H1 (cell line): ENCODE results near the gene SLC6A6. TPM values are rescaled to one million over a fixed set of nuclear protein-coding genes. Genes with fewer than 3 reads are reported as not detected.

Experiments used
- CTCF ChIA-PET: fragments of 300-600 bp; sonication (Branson Sonifier 250); formaldehyde crosslinking; loops from one replicate; lab custom pipeline; 2021; ENCODE audit not compliant: partially characterized antibody; lab: Charles Lee
- POLR2A ChIA-PET: fragments of 300-600 bp; sonication (Branson Sonifier 250); formaldehyde crosslinking; loops from one replicate; lab custom pipeline; 2021; ENCODE audit warnings: inconsistent platforms; ENCODE audit not compliant: partially characterized antibody; lab: Charles Lee
- DNase-seq, 2 experiments: peaks; one replicate each; pipeline versions ENCODE4 v3.0.0 to v3.0.0-alpha.2; 2010 to 2022; ENCODE audit warnings: low spot score in 2 of 2, low read depth in 1 of 2, mixed read lengths in 1 of 2
- FAIRE-seq: peaks from 2 replicates; lab custom pipeline; 2011; peaks lifted over from hg19 to GRCh38; lab: Jason Lieb, UNC
- H2AFZ ChIP-seq: 2 replicates; pipeline ENCODE4 v1.8.1; 2012; ENCODE audit warnings: low read length, inconsistent platforms
- H2AK5ac ChIP-seq: 2 replicates; pipeline ENCODE4 v1.6.1; 2013; ENCODE audit warnings: low read depth, low read length
- H2BK120ac ChIP-seq: replicated peaks from 2 replicates; pipeline ENCODE3; 2013; ENCODE audit warnings: low read depth, low read length, inconsistent platforms
- H2BK12ac ChIP-seq: 2 replicates; pipeline ENCODE4 v1.6.1; 2013; ENCODE audit warnings: low read depth, low read length
- H2BK15ac ChIP-seq: 2 replicates; pipeline ENCODE4 v1.6.1; 2013; ENCODE audit warnings: low read length
- H2BK20ac ChIP-seq: 2 replicates; pipeline ENCODE4 v1.6.1; 2013; ENCODE audit warnings: low read length
- H2BK5ac ChIP-seq: 2 replicates; pipeline ENCODE4 v1.6.1; 2013; ENCODE audit warnings: low read depth, low read length
- H3K14ac ChIP-seq: 2 replicates; pipeline ENCODE4 v1.6.1; 2013; ENCODE audit warnings: inconsistent platforms; ENCODE audit not compliant: insufficient read length
- H3K18ac ChIP-seq: 2 replicates; pipeline ENCODE4 v1.6.1; 2013; ENCODE audit warnings: low read length; ENCODE audit errors: extremely low read depth
- H3K23ac ChIP-seq: 2 replicates; pipeline ENCODE4 v1.6.1; 2013; ENCODE audit warnings: inconsistent platforms; ENCODE audit not compliant: insufficient read length
- H3K23me2 ChIP-seq: 2 replicates; pipeline ENCODE4 v1.6.1; 2013; ENCODE audit warnings: low read depth, low read length
- H3K27ac ChIP-seq: 2 replicates; pipeline ENCODE4 v1.6.1; 2011; ENCODE audit warnings: low read depth, low read length, inconsistent platforms
- H3K27me3 ChIP-seq, 4 experiments: replicated peaks in 1 of 4; 1 replicate in 1 of 4; 2 replicates in 3 of 4; pipeline versions ENCODE4 v1.6.1 to v1.8.1; 2011 to 2013; ENCODE audit warnings: low read length in 3 of 4, mild to moderate bottlenecking in 3 of 4, inconsistent platforms in 2 of 4, mixed read lengths in 2 of 4, moderate library complexity in 1 of 4; ENCODE audit not compliant: control insufficient read depth in 3 of 4, insufficient read depth in 3 of 4; ENCODE audit errors: extremely low read depth in 1 of 4
- H3K36me3 ChIP-seq, 4 experiments: 2 replicates each; pipeline versions ENCODE4 v1.6.1 to v1.8.1; 2011 to 2013; ENCODE audit warnings: mild to moderate bottlenecking in 4 of 4, low read length in 3 of 4, moderate library complexity in 2 of 4, control low read depth in 1 of 4, inconsistent platforms in 1 of 4; ENCODE audit not compliant: insufficient read depth in 4 of 4, control insufficient read depth in 2 of 4
- H3K4ac ChIP-seq: replicated peaks from 2 replicates; pipeline ENCODE3; 2013; ENCODE audit warnings: low read length, low read depth, mixed read lengths, inconsistent platforms; ENCODE audit not compliant: insufficient read length
- H3K4me1 ChIP-seq, 4 experiments: replicated peaks in 1 of 4; 1 replicate in 1 of 4; 2 replicates in 3 of 4; pipeline versions ENCODE4 v1.6.1 to v1.8.1; 2011 to 2013; ENCODE audit warnings: low read length in 3 of 4, inconsistent platforms in 2 of 4, mixed read lengths in 1 of 4; ENCODE audit not compliant: insufficient read depth in 4 of 4, control insufficient read depth in 3 of 4
- H3K4me2 ChIP-seq, 2 experiments: 2 replicates each; pipeline versions ENCODE4 v1.6.1 to v1.8.1; 2011 to 2013; ENCODE audit warnings: low read depth in 2 of 2, low read length in 2 of 2, control low read depth in 1 of 2, inconsistent platforms in 1 of 2, mild to moderate bottlenecking in 1 of 2; ENCODE audit not compliant: insufficient read depth in 1 of 2
- H3K4me3 ChIP-seq, 4 experiments: fragments of 200-600, 300-600 bp in 1 of 4; sonication (generic), shearing (Covaris generic), sonication (Bioruptor Twin) in 1 of 4; 2 replicates each; pipeline versions ENCODE4 v1.5.1 to v1.8.1; 2011 to 2016; ENCODE audit warnings: low read length in 4 of 4, low read depth in 3 of 4, control low read depth in 2 of 4, inconsistent platforms in 2 of 4, mild to moderate bottlenecking in 2 of 4, mixed read lengths in 1 of 4, moderate library complexity in 1 of 4; ENCODE audit not compliant: insufficient read depth in 2 of 4; ENCODE audit errors: extremely low read depth in 1 of 4
- H3K56ac ChIP-seq: replicated peaks from 2 replicates; pipeline ENCODE3; 2013; ENCODE audit warnings: low read depth, mild to moderate bottlenecking, mixed read lengths, low read length, inconsistent platforms; ENCODE audit not compliant: insufficient read length
- H3K79me1 ChIP-seq: 2 replicates; pipeline ENCODE4 v1.6.1; 2013; ENCODE audit warnings: low read depth, low read length, control low read depth
- H3K79me2 ChIP-seq, 2 experiments: 2 replicates each; pipeline versions ENCODE4 v1.6.1 to v1.8.1; 2012 to 2013; ENCODE audit warnings: low read length in 2 of 2, mild to moderate bottlenecking in 2 of 2, inconsistent platforms in 1 of 2; ENCODE audit not compliant: insufficient read depth in 2 of 2, control insufficient read depth in 1 of 2
- H3K9ac ChIP-seq, 4 experiments: replicated peaks in 1 of 4; 1 replicate in 1 of 4; 2 replicates in 3 of 4; pipeline versions ENCODE4 v1.6.1 to v1.8.1; 2011 to 2013; ENCODE audit warnings: low read depth in 3 of 4, low read length in 3 of 4, control low read depth in 2 of 4, mild to moderate bottlenecking in 2 of 4, moderate library complexity in 2 of 4, inconsistent platforms in 1 of 4; ENCODE audit errors: extremely low read depth in 1 of 4
- H3K9me3 ChIP-seq, 2 experiments: 2 replicates each; pipeline versions ENCODE4 v1.6.1 to v1.8.1; 2012 to 2013; ENCODE audit warnings: mild to moderate bottlenecking in 2 of 2, moderate library complexity in 2 of 2, control low read depth in 1 of 2, inconsistent platforms in 1 of 2, low read depth in 1 of 2, low read length in 1 of 2, mixed read lengths in 1 of 2; ENCODE audit not compliant: insufficient read depth in 2 of 2
- H4K20me1 ChIP-seq, 2 experiments: replicated peaks in 1 of 2; 2 replicates each; pipeline versions ENCODE3 to v1.8.1; 2011 to 2013; ENCODE audit warnings: inconsistent platforms in 2 of 2, low read length in 2 of 2, mild to moderate bottlenecking in 1 of 2; ENCODE audit not compliant: insufficient read depth in 2 of 2, control insufficient read depth in 1 of 2
- H4K5ac ChIP-seq: 2 replicates; pipeline ENCODE4 v1.6.1; 2013; ENCODE audit warnings: low read length, low read depth, mixed read lengths, inconsistent platforms; ENCODE audit not compliant: insufficient read length
- H4K8ac ChIP-seq: 2 replicates; pipeline ENCODE4 v1.8.0; 2013; ENCODE audit warnings: mild to moderate bottlenecking, moderate library complexity, low read length, inconsistent platforms; ENCODE audit not compliant: insufficient read depth; ENCODE audit errors: extremely low read depth
- H4K91ac ChIP-seq: replicated peaks from 2 replicates; pipeline ENCODE3; 2013; ENCODE audit warnings: low read length, mixed read lengths, inconsistent platforms; ENCODE audit not compliant: insufficient read length
- JUND ChIP-seq: IDR thresholded peaks from 2 replicates; pipeline ENCODE4 v1.6.1; 2011; ENCODE audit warnings: mild to moderate bottlenecking, improper control_type of control experiment, low read length
- RFX5 ChIP-seq: IDR thresholded peaks from 2 replicates; pipeline ENCODE4 v1.6.1; 2011; ENCODE audit warnings: low read depth, low read length, improper control_type of control experiment, borderline replicate concordance
- TCF12 ChIP-seq: IDR thresholded peaks from 2 replicates; pipeline ENCODE4 v1.6.1; 2011; ENCODE audit warnings: low read depth, mild to moderate bottlenecking, low read length
- WGBS, 2 experiments: shearing (Covaris generic) in 1 of 2; methylation state at CpG; one replicate each; pipeline versions ENCODE4 v1.1.6 to v1.1.7; 2013 to 2015; ENCODE audit warnings: low lambda C conversion rate in 2 of 2, mixed read lengths in 2 of 2, inconsistent platforms in 1 of 2, low coverage in 1 of 2, missing lambda C conversion rate in 1 of 2; ENCODE audit not compliant: insufficient replicate concordance in 2 of 2, insufficient coverage in 1 of 2, insufficient read length in 1 of 2; ENCODE audit errors: extremely low coverage in 1 of 2, missing lambda C conversion rate in 1 of 2; 5-methylcytosine and 5-hydroxymethylcytosine counted together
- polyA plus RNA-seq, 7 experiments: library from polyadenylated mRNA; depleted of rRNA in 3 of 7; stranded (reverse) in 5 of 7; unstranded in 2 of 7; fragments of >200 nt in 5 of 7; fragments of 200-250 nt in 2 of 7; gene quantifications; 1 replicate in 5 of 7; 2 replicates in 1 of 7; 4 replicates in 1 of 7; pipeline versions ENCODE4 v1.2.1 to v1.2.3, GENCODE V29; 2011 to 2013; ENCODE audit warnings: missing spikeins in 2 of 7, mixed read lengths in 2 of 7
- total RNA-seq: library from RNA; stranded (reverse); fragmentation: NEBNext Ultra II Directional; extraction: Animal tissue kit (Norgen Biotek cat#: 25700); gene quantifications from 2 replicates; pipeline ENCODE4 v1.2.1, GENCODE V29; 2021

The SLC6A6 gene
- total and polyA plus RNA-seq, 2 of the 8 experiments (the other 6 are each of a cell fraction or from before 2014, with no cell fraction given): 66.2 to 144 TPM

DNA sequence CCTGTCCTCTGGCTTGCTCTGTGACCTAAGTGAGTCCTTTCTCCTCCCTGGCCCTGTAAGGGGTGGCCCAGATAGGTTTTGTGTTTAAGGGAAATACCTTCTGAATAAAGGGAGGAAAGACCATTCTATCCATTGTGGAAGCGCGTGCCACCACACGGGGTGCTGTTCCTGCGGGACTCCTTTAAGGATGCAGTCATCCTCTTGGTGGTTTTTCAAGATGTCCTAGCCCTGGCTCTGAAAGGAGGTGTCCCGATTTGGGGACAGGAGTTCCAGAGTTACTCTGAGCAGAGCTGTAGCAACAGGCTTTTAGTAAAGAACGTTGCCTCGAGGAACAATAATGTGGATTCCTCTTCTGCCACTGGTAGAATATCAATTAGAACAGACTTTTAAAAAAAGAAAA, 9.6 kb downstream of the SLC6A6 start:
- no peak overlapping the region for H2BK120ac ChIP-seq
- no peak overlapping the region for H3K4me3 ChIP-seq
- no peak overlapping the region for H2BK12ac ChIP-seq
- H2BK15ac ChIP-seq: no peak overlapping the region; the same call in 1 of the 2 replicates
- ChIA-PET POLR2A (interaction anchor here (0.9 to 3.2 kb wide), 5 partner anchors 8 to 42 kb away, joined by 3 to 24 read pairs (median 8); partner anchors contain the start of gene SLC6A6), CTCF (interaction anchor here (0.5 to 3.4 kb wide), 27 partner anchors 9 to 209 kb away, joined by 3 to 16 read pairs (median 3); no protein-coding TSS in a partner anchor)
- FAIRE-seq: no peak
- 0 out of 2 replicates have a peak overlapping the region, but pooled peaks have one; percentile 13 for H2BK20ac ChIP-seq
- H2AK5ac ChIP-seq: peak overlapping the region; percentile 80
- no peak overlapping the region for H3K9ac ChIP-seq
- peaks cover 12 to 46% of the 10 kb centered on the region in 2 experiments for H4K20me1 ChIP-seq
- no peak overlapping the region for H3K4ac ChIP-seq
- DNase-seq: peak in 1 of 2 experiments; percentile 60
- no peak overlapping the region for H4K5ac ChIP-seq
- no peak overlapping the region for H2BK5ac ChIP-seq
- no peak overlapping the region for H4K91ac ChIP-seq
- no peak overlapping the region for H2AFZ ChIP-seq
- 73% methylated on average over 7 of the region's 7 CpGs; no CpG with 5 or more reads in 1 of the 2 experiments for WGBS, 2 experiments
- H3K56ac ChIP-seq: no peak overlapping the region
- no peaks in the 10 kb centered on the region for H3K27me3 ChIP-seq
- no peak overlapping the region; the same call in 1 of the 2 replicates for H3K18ac ChIP-seq
- H3K14ac ChIP-seq: no peak overlapping the region
- H3K9me3 ChIP-seq: no peaks in the 10 kb centered on the region
- H4K8ac ChIP-seq: no peak overlapping the region
- no peak overlapping the region for H3K23ac ChIP-seq
- peaks cover 0 to 17% (median 7%) of the 10 kb centered on the region in 4 experiments; a peak in 5 of 8 replicates for H3K36me3 ChIP-seq
- H3K27ac ChIP-seq: no peak overlapping the region
- peaks cover 8 to 77% of the 10 kb centered on the region in 2 experiments; a peak in 3 of 4 replicates for H3K79me2 ChIP-seq
- H3K4me1 ChIP-seq: peaks cover 13 to 22% (median 17%) of the 10 kb centered on the region in 4 experiments
- no peaks in the 10 kb centered on the region for H3K23me2 ChIP-seq
- H3K4me2 ChIP-seq: peak overlapping the region in 1 of 2 experiments; percentile 70; a peak in 1 of 4 replicates
- H3K79me1 ChIP-seq: peaks cover 32% of the 10 kb centered on the region
- TF ChIP-seq TCF12 (no peak), JUND (no peak), RFX5 (no peak)
